HEK293T (cell line): ENCODE results near the gene PPP1R14B.

ENCODE experiments used
- CTCF ChIA-PET: fragments of 350-600 bp; formaldehyde crosslinking; extraction: SDS; loops from one replicate; lab custom pipeline; 2021; ENCODE audit warnings: antibody characterized with exemption, inconsistent platforms; lab: Yijun Ruan, JAX
- POLR2A ChIA-PET: fragments of 350-600 bp; formaldehyde crosslinking; extraction: SDS; loops from one replicate; lab custom pipeline; 2020; ENCODE audit warnings: antibody characterized with exemption, inconsistent platforms; lab: Yijun Ruan, JAX
- DNase-seq: peaks from one replicate; pipeline ENCODE4 v3.0.0; 2012; ENCODE audit warnings: mixed read lengths; ENCODE audit errors: extremely low spot score
- ARNT ChIP-seq: fragments of 450-650 bp; IDR thresholded peaks from 2 replicates; pipeline ENCODE4 v1.6.1; 2017; ENCODE audit warnings: mild to moderate bottlenecking
- BHLHE40 ChIP-seq: fragments of 450-650 bp; IDR thresholded peaks from 2 replicates; pipeline ENCODE4 v1.6.1; 2016; ENCODE audit warnings: mild to moderate bottlenecking, moderate library complexity, borderline replicate concordance
- CTBP1 ChIP-seq: fragments of 450-650 bp; IDR thresholded peaks from 2 replicates; pipeline ENCODE4 v1.6.1; 2016; ENCODE audit warnings: borderline replicate concordance
- ELF4 ChIP-seq: fragments of 450-650 bp; IDR thresholded peaks from 2 replicates; pipeline ENCODE4 v1.6.1; 2017; ENCODE audit warnings: antibody characterized with exemption
- FOXA1 ChIP-seq: fragments of 450-650 bp; IDR thresholded peaks from 2 replicates; pipeline ENCODE4 v1.6.1; 2016; ENCODE audit warnings: mild to moderate bottlenecking
- FOXK2 ChIP-seq: fragments of 450-650 bp; IDR thresholded peaks from 2 replicates; pipeline ENCODE4 v1.6.1; 2016; ENCODE audit warnings: mild to moderate bottlenecking
- FOXM1 ChIP-seq: fragments of 450-650 bp; IDR thresholded peaks from 2 replicates; pipeline ENCODE4 v1.6.1; 2017; ENCODE audit warnings: mild to moderate bottlenecking, borderline replicate concordance
- HDGF ChIP-seq: fragments of 450-650 bp; IDR thresholded peaks from 2 replicates; pipeline ENCODE4 v1.6.1; 2017; ENCODE audit warnings: antibody characterized with exemption, borderline replicate concordance
- L3MBTL2 ChIP-seq: fragments of 450-650 bp; conservative IDR thresholded peaks from 2 replicates; pipeline ENCODE4 v1.6.1; 2016; ENCODE audit warnings: mild to moderate bottlenecking
- LEF1 ChIP-seq: fragments of 450-650 bp; IDR thresholded peaks from 2 replicates; pipeline ENCODE4 v1.6.1; 2017; ENCODE audit warnings: mild to moderate bottlenecking, borderline replicate concordance
- NFRKB ChIP-seq: fragments of 450-650 bp; IDR thresholded peaks from 2 replicates; pipeline ENCODE4 v1.6.1; 2016; ENCODE audit warnings: mild to moderate bottlenecking, moderate library complexity
- PKNOX1 ChIP-seq: fragments of 450-650 bp; IDR thresholded peaks from 2 replicates; pipeline ENCODE4 v1.6.1; 2016
- SP1 ChIP-seq: fragments of 450-650 bp; IDR thresholded peaks from 2 replicates; pipeline ENCODE4 v1.6.1; 2017
- SUZ12 ChIP-seq: fragments of 450-650 bp; IDR thresholded peaks from 2 replicates; pipeline ENCODE4 v1.6.1; 2016; ENCODE audit warnings: mild to moderate bottlenecking
- TARDBP ChIP-seq: fragments of 450-650 bp; IDR thresholded peaks from 2 replicates; pipeline ENCODE4 v1.6.1; 2016
- ZNF384 ChIP-seq: fragments of 450-650 bp; IDR thresholded peaks from 2 replicates; pipeline ENCODE4 v1.6.1; 2016

Gene PPP1R14B

DNA sequence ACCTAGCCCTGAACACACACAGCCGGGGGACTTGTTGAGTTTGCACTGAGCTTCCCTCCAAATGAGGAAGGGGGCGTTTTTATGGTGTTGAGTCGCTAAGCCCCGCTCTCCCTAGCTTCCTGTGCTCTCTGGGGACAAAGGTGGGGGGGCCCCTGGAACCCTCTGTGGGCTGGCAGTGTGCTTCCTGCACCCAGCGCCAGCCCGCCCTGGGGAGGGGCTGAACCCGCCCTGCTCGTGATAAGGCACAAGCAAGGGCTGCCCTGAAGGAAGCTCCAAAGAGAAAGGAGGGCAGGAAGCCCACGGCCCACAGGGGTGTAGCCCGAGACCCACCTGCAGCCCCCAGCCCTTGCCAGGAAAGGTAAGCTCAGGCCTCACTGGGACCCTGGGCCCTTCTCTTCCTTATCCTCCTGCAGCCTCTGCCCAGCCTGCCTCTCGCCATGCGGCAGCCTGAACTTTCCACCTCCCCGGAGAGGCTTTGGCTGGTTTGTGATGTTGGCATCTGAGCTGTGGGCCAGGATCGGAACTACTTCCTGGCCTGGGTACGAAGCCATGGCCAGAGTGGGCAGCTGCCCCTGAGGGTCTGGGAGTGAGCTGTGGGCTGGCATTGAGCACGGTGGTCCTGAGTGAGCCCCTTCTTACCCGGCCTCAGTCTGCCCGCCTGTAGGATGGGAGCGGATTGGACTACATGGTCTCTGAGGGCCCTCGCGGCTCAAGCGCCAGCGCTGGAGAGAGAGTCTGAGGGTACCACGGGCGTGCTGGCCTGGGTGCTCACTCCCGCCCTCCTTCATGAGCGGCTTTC is 40.1 kb downstream of the PPP1R14B start, which contains the start of gene FERMT3:
FERMT3 (plus strand) TSS at position 265 of the 799 bp plus-strand sequence. CDS start 644 bp downstream, outside the sequence.
- ChIA-PET POLR2A (interaction anchor here (0.7 to 3.8 kb wide), 5 partner anchors 9 to 111 kb away, joined by 3 to 23 read pairs (median 4); partner anchors contain the start of genes PRDX5, STIP1 and TRMT112), CTCF (interaction anchor here (0.7 to 3.0 kb wide), 2 partner anchors 44 to 63 kb away, joined by 3 to 14 read pairs; partner anchors contain the start of gene PLCB3)
- no peak for DNase-seq

DNA sequence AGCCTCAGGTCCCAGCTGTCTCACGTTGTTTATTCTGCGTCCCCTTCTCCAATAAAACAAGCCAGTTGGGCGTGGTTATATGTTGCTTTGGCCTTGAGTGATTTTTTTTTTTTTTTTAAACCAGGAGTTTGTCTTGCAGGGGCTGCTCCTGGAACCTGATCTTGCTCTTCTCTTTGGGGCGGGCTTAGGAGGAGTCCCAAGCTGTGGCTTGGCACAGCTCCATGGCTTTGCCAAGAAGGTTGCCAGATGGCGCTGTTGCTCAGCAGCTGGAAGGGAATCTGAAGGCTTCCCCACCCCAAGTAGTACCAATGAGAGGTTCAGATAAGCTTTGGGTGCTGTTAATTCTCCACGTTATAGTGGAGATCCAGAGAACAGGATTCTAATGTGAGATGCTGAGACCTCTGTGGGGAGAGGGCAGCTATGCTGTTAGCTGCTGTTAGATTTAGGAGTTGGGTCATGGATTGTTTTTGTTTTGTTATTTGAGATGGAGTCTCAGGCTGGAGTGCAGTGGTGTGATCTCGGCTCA is 42.2 kb downstream of the PPP1R14B start:
- POLR2A ChIA-PET: interaction anchor here (1.0 to 3.8 kb wide), 5 partner anchors 20 to 100 kb away, joined by 3 to 23 read pairs (median 7); partner anchors contain the start of genes NUDT22 and TRPT1
- DNase-seq: peak; percentile 78
- TF ChIP-seq ZNF384: peak; percentile 90
- no peak for TF ChIP-seq TARDBP
- CTCF ChIA-PET: interaction anchor here (0.6 to 3.0 kb wide), 19 partner anchors 11 to 374 kb away, joined by 3 to 18 read pairs (median 4); partner anchors contain the start of genes FKBP2, NUDT22, PLCB3 and STIP1

More for the DNA sequence above, 40.1 kb downstream of the PPP1R14B start, which contains the start of gene FERMT3:
- TF ChIP-seq CTBP1: no peak
- no peak for TF ChIP-seq FOXK2
- TF ChIP-seq TARDBP: no peak
- TF ChIP-seq PKNOX1: no peak
- TF ChIP-seq SP1: no peak
- TF ChIP-seq FOXM1: no peak
- TF ChIP-seq HDGF: no peak

DNA sequence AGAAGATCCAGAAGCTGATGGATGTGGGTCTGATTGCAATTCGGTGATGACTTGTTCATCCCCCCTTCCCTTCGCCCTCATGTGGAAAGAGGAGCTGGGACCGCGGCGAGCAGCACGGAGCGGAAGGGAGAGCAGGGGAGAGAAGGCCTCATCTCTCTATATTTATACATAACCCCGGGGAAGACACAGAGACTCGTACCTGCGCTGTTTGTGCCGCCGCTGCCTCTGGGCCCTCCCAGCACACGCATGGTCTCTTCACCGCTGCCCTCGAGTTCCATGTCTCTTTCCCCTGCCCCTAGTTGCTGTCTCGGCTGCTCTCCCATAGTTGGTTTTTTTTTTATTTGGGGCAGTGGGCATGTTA is 42.7 kb downstream of the PPP1R14B start:
- POLR2A ChIA-PET: interaction anchor here (1.0 to 3.8 kb wide), 5 partner anchors 19 to 100 kb away, joined by 3 to 23 read pairs (median 7); partner anchors contain the start of genes NUDT22 and TRPT1
- TF ChIP-seq FOXM1 (no peak), ARNT (no peak), BHLHE40 (no peak), FOXA1 (no peak), FOXK2 (no peak), TARDBP (no peak), HDGF (no peak), ELF4 (no peak)
- CTCF ChIA-PET: interaction anchor here (0.6 to 3.0 kb wide), 15 partner anchors 11 to 374 kb away, joined by 3 to 18 read pairs (median 4); partner anchors contain the start of genes FKBP2, NUDT22, PLCB3 and STIP1
- no peak for DNase-seq

DNA sequence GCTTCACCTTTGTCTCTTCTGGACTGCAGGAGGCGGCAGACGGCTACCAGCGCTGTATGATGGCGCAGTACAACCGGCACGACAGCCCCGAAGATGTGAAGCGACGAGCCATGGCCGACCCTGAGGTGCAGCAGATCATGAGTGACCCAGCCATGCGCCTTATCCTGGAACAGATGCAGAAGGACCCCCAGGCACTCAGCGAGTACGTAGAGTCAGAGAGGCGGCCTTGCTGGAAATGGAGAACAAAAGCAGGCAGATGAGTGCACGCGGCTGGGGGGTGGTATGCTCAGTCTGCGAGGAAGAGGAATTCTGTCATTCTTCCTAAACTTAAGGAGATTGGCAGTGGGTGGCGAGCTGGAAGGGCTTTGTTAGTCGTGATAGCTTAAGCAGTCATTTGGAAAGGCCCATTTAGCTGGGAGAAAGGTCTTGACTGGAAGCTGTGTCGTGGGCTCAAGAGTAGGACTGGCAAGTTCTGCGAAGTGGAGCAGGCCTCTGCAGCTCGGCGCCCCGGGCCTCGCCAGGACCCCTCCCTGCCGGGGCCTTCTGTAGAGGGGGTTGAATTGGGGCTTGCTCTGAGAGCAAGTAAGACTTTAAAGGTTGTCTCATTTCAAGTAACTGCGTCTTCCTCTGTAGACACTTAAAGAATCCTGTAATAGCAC is 43.2 kb downstream of the PPP1R14B start:
- no peak for DNase-seq
- no peak for TF ChIP-seq FOXA1
- no peak for TF ChIP-seq PKNOX1
- TF ChIP-seq BHLHE40: no peak
- TF ChIP-seq ELF4: no peak
- TF ChIP-seq L3MBTL2: no peak
- no peak for TF ChIP-seq HDGF
- TF ChIP-seq LEF1: no peak
- no peak for TF ChIP-seq FOXK2
- TF ChIP-seq NFRKB: no peak
- TF ChIP-seq SP1: no peak
- no peak for TF ChIP-seq CTBP1
- no peak for TF ChIP-seq ARNT
- TF ChIP-seq FOXM1: no peak
- no peak for TF ChIP-seq SUZ12
- TF ChIP-seq ZNF384: no peak
- TF ChIP-seq TARDBP: no peak
- ChIA-PET CTCF (interaction anchor here (1.2 to 3.0 kb wide), 3 partner anchors 18 to 69 kb away, joined by 3 to 18 read pairs (median 14); partner anchors contain the start of genes PLCB3 and STIP1), POLR2A (interaction anchor here (1.4 to 1.6 kb wide), 2 partner anchors 19 to 101 kb away, joined by 3 to 7 read pairs; no protein-coding TSS in a partner anchor)

GRCh38 chr11:64202992-64203391 is 43.8 kb downstream of the PPP1R14B start:
- ChIA-PET CTCF (no interaction called here), POLR2A (interaction anchor here (0.7 to 1.4 kb wide), 2 partner anchors 18 to 21 kb away, joined by 3 to 4 read pairs; no protein-coding TSS in a partner anchor)
- TF ChIP-seq L3MBTL2 (no peak), FOXA1 (no peak), FOXK2 (no peak), LEF1 (no peak), ARNT (no peak), SUZ12 (no peak), BHLHE40 (no peak), ELF4 (no peak), PKNOX1 (no peak), HDGF (no peak), FOXM1 (no peak), SP1 (no peak), CTBP1 (no peak), TARDBP (no peak)
- DNase-seq: no peak
